Hepatocyte (in vitro differentiated cells): Measurements from ENCODE around the gene ADRA1B.

Experiments
- EZH2 ChIP-seq: fragments of 200-600 bp; sonication (generic); IDR thresholded peaks from 2 replicates; pipeline ENCODE4 v1.6.1; 2016; ENCODE audit warnings: antibody characterized with exemption, mild to moderate bottlenecking, borderline replicate concordance
- EZH2phosphoT487 ChIP-seq: fragments of 200-600 bp; sonication (generic); IDR thresholded peaks from one replicate; pipeline ENCODE4 v1.6.1; 2018; ENCODE audit warnings: antibody characterized with exemption, mild to moderate bottlenecking, low read depth, moderate library complexity; ENCODE audit not compliant: unreplicated experiment, severe bottlenecking
- TF ChIP-seq, protein P1 (sequence below): fragments of 200-600 bp; sonication (generic); IDR thresholded peaks from 2 replicates; pipeline ENCODE4 v1.5.1; 2016; ENCODE audit warnings: antibody characterized with exemption, mild to moderate bottlenecking; ENCODE audit not compliant: poor library complexity

DNA sequence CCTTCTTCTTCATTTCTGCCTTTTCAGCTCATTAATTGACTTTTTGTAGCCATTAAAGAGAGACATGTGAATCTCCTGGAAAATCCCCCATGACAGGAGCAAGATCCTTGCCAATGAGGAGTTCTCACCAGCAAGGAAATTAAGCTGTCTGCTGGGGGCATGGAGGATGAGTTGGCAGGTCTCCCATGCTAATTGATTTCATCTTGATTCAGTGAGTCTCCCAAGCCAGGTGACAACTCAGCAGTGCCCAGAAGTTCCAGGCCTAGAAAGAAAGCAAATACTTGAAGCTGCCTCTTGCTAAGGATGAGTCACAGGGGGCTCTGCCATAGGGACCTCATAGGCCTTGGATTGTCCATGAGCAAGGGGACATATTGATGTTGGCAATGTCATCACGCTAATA, 30.0 kb upstream of the ADRA1B start:
- TF ChIP-seq, protein P1, sequence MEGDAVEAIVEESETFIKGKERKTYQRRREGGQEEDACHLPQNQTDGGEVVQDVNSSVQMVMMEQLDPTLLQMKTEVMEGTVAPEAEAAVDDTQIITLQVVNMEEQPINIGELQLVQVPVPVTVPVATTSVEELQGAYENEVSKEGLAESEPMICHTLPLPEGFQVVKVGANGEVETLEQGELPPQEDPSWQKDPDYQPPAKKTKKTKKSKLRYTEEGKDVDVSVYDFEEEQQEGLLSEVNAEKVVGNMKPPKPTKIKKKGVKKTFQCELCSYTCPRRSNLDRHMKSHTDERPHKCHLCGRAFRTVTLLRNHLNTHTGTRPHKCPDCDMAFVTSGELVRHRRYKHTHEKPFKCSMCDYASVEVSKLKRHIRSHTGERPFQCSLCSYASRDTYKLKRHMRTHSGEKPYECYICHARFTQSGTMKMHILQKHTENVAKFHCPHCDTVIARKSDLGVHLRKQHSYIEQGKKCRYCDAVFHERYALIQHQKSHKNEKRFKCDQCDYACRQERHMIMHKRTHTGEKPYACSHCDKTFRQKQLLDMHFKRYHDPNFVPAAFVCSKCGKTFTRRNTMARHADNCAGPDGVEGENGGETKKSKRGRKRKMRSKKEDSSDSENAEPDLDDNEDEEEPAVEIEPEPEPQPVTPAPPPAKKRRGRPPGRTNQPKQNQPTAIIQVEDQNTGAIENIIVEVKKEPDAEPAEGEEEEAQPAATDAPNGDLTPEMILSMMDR = no peak
- no peak for TF ChIP-seq EZH2
- TF ChIP-seq EZH2phosphoT487 = no peak
